Myometrial cell (primary cell): ENCODE data around the gene KIAA1671. TPM values are rescaled to one million over a fixed set of nuclear protein-coding genes. Genes with fewer than 3 reads are reported as not detected.

ENCODE experiments used
- total RNA-seq: library from RNA; depleted of rRNA; stranded (reverse); fragments of >200 nt; gene quantifications from 2 replicates; pipeline ENCODE4 v1.2.3, GENCODE V29; 2015

Gene KIAA1671
- 0.35 and 1.2 TPM in 2 replicates for total RNA-seq

GRCh38 chr22:24951942-24952836 lies at the start of gene KIAA1671:
TSS of gene KIAA1671 (plus strand) at chr22:24952716. CDS start at chr22:25028000, 75,284 bp downstream.

GRCh38 chr22:25199731-25200520 lies 247.4 kb downstream of the KIAA1671 start, which contains the start of gene CRYBB3:
TSS of gene CRYBB3 (plus strand) at chr22:25199858. CDS start at chr22:25201397, 1,539 bp downstream.

GRCh38 chr22:25219211-25219689 lies 266.7 kb downstream of the KIAA1671 start, which contains the start of gene CRYBB2:
TSS of gene CRYBB2 (plus strand) at chr22:25219639. CDS start at chr22:25221430, 1,791 bp downstream.

Other genes starting within 250 kb of the KIAA1671 start
- under 0.01 TPM in 1 of 2 replicates, not detected in the other for gene PIWIL3, start 178.0 kb upstream of the KIAA1671 start, total RNA-seq
- under 0.01 TPM in 1 of 2 replicates, not detected in the other for gene SGSM1, start 146.5 kb upstream of the KIAA1671 start, total RNA-seq
- gene LHFPL7, start 6.0 kb upstream of the KIAA1671 start, total RNA-seq = not detected in 2 replicates
- not detected in 2 replicates for gene CRYBB3, start 247.1 kb downstream of the KIAA1671 start, total RNA-seq